NCI-H82 (cell line): ENCODE measurements around the gene CLCN2.

Experiments
- DNase-seq: peaks from one replicate; lab custom pipeline; 2025; lab: John Stamatoyannopoulos, UW

Gene CLCN2

DNA sequence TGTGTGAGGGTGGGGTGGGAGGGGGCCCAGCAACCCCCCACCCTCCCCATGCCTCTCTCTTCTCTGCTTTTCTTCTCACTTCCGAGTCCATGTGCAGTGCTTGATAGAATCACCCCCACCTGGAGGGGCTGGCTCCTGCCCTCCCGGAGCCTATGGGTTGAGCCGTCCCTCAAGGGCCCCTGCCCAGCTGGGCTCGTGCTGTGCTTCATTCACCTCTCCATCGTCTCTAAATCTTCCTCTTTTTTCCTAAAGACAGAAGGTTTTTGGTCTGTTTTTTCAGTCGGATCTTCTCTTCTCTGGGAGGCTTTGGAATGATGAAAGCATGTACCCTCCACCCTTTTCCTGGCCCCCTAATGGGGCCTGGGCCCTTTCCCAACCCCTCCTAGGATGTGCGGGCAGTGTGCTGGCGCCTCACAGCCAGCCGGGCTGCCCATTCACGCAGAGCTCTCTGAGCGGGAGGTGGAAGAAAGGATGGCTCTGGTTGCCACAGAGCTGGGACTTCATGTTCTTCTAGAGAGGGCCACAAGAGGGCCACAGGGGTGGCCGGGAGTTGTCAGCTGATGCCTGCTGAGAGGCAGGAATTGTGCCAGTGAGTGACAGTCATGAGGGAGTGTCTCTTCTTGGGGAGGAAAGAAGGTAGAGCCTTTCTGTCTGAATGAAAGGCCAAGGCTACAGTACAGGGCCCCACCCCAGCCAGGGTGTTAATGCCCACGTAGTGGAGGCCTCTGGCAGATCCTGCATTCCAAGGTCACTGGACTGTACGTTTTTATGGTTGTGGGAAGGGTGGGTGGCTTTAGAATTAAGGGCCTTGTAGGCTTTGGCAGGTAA, 15.9 kb downstream of the CLCN2 start:
- peak; percentile 84 for DNase-seq

DNA sequence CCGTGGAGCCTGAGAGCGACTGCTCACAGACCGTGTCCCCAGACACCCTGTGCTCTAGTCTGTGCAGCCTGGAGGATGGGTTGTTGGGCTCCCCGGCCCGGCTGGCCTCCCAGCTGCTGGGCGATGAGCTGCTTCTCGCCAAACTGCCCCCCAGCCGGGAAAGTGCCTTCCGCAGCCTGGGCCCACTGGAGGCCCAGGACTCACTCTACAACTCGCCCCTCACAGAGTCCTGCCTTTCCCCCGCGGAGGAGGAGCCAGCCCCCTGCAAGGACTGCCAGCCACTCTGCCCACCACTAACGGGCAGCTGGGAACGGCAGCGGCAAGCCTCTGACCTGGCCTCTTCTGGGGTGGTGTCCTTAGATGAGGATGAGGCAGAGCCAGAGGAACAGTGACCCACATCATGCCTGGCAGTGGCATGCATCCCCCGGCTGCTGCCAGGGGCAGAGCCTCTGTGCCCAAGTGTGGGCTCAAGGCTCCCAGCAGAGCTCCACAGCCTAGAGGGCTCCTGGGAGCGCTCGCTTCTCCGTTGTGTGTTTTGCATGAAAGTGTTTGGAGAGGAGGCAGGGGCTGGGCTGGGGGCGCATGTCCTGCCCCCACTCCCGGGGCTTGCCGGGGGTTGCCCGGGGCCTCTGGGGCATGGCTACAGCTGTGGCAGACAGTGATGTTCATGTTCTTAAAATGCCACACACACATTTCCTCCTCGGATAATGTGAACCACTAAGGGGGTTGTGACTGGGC, 16.7 kb downstream of the CLCN2 start:
- no peak for DNase-seq

DNA sequence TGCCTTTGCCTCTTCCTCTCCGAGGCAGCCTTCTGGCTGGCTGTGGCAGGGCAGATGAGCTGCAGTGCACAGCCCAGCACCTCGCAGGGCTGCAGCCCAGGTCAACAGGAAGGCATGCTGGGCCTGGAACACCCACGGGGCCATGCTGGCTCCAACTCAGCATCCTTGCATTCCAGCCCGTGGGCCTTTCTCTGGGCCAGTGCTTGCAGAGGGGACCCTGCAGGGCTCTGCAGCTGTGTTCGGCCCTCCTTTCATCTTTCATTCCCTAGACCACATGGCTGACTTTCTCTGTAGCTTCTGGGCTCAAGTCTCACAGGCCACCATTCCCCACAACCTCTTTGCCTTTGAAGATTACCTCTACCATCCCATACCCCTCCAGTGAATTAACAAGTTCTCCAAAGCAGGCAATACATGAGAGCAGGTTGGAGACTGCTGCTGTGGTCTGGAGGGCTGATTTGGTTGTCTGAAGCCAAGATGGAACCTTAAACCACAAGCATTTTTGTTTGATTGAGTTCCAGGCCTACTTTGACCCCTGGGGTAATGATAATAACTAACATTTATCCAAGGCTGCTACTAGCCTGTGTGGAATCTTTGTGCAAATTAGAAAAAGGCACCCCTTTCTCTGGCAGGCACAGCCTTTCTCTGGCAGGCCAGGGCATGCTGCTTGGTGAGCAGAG, 18.1 kb downstream of the CLCN2 start:
- no peak for DNase-seq

DNA sequence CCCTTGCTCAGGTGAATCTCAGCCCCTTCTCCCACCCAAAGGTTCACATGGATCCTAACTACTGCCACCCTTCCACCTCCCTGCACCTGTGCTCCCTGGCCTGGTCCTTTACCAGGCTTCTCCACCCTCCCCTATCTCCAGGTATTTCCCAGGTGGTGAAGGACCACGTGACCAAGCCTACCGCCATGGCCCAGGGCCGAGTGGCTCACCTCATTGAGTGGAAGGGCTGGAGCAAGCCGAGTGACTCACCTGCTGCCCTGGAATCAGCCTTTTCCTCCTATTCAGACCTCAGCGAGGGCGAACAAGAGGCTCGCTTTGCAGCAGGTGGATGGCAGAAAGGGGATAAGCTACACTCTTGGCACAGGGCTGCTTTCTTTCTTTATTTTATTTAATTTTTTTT, 19.5 kb downstream of the CLCN2 start:
- DNase-seq = no peak

DNA sequence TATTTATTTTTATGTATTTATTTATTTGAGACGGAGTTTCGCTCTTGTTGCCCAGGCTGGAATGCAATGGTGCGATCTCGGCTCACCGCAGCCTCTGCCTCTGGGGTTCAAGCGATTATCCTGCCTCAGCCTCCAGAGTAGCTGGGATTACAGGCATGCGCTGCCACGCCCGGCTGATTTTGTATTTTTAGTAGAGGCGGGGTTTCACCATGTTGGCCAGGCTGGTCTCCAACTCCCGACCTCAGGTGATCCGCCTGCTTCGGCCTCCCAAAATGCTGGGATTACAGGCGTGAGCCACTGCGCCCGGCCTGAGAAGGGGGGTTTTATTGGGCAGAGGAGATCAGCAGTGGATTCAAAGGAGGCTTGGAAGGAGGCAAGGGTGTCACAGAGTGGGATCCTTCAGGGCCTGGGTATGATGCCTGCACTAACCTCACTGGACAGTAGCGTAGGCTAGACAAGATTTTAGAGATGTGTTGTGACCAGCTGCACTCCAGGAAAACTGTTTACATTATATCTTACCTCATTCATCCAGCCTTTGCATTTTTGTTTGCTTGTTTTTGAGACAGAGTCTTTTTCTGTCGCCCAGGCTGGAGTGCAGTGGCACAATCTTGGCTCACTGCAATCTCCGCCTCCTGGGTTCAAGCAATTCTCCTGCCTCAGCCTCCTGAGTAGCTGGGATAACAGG, 21.8 kb downstream of the CLCN2 start:
- DNase-seq = peak; percentile 58

DNA sequence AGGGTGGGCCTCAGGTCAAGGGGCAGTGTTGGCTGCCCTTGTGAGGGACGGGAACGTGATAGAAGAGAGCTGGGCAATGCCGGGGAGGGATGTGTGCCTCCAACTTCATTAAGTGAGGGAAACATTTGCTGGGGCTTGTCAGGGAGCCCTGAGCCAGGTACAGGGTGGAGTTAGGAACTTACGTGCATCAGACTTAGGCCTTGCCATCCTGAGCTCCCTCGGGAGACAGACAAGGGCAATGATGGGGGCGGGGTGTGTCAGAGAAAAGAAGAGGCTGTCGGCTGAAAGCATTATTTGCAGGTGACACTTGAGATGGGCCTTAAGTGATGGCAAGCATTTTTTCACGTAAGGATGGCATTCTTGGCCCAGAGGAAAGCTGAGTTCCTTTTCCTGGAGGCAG, 22.4 kb downstream of the CLCN2 start:
- DNase-seq = peak; percentile 66

DNA sequence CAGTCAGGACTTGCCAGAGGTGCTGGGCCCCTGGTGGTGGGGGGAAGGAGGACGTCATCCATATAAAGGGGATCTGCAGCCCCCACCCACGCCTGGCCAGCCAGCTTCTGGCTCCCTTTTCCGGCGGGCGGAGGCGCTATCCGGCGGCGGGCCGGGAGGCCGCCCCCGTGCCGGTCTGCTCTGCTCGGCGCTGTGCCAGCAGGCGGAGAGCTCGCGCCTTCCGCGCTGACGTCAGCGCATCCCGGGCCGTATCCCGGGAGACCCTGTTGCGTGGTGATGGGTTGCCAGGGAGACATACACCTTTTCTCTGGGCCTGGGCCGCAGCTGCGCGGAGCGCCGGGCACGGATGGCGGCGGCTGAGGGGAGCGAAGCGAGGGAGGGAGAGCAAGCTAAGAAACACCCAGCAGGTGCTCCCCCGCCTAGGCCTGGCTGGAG, 22.9 kb downstream of the CLCN2 start:
- DNase-seq = peak; percentile 91

DNA sequence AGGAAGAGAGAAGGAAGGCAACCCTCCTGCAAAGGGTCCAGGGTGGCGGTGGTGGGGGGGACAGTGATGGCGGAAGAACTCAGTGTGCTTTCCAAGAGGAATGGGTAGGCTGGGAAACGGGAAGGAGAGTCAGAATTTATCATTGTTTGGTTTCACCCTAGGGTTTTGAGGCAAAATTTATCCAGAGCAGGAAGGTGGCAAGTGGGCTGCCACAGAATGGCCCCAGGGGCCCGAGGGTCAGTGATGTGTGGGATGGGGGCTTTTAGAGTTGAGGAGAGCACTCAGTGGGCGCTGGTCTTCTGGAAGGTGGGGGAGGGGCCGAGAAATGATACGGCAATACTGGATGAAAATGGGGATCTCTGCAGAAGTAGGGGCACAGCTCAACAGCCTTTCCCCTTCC, 23.4 kb downstream of the CLCN2 start:
- no peak for DNase-seq

DNA sequence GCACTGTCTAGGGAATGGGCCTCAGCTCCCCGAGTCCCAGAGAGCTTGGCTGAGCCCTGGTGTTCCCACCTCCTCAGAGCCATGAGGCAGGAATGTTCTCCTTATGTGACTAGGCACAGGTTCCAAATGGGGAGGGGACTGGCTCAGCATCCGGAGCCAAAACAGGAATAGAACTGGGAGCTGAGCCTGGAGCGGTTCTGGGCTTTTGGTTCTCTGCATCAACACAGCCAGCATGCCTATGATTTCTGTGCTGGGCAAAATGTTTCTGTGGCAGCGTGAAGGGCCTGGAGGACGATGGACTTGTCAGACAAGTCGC, 24.0 kb downstream of the CLCN2 start, which contains the start of gene FAM131A:
Gene FAM131A, plus strand, starts transcription at position 202 of the 316 bp plus-strand sequence. Its CDS starts 31 bp downstream, at position 233.
- no peak for DNase-seq

DNA sequence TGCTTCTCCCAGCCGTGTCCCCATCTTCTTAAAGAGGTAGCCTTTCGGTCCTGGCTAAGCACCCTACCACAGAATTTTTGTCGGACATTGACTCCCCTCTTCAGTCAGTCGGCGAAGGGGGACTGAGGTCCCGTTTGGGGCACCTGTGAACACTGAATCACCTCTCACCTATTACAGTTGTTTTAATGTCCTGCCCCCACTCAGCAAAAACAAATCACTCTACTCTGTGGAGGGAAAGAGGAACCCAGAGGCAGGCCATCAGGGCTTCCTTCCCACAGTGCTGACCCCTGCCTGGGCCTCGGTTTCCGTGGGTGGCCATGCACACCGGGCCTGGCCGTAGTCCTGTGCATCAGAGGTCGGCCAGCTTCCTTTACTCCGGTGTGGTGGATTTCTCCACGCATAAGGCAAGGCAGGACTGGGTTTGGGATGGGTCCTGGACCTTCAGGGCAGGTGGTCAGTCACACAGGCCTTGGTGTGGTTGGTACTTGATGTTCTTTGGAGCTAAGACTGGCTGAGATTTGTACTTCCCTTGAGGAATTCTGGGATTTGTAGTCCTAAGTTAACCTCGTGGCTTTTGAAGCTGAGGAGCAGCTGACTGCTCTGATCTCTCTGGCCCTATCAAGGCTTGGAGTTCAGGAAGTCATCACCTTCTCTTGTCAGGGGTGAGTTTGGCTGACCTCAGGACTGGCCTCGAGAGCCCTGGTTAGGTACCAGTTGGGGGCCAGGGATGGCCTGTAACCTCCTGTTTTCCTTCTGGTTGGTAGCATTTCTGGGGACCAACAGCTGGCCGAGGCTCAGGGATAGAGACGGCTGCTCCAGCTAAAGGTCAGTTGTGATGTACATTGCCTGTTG, 24.6 kb downstream of the CLCN2 start:
- peak; percentile 87 for DNase-seq

DNA sequence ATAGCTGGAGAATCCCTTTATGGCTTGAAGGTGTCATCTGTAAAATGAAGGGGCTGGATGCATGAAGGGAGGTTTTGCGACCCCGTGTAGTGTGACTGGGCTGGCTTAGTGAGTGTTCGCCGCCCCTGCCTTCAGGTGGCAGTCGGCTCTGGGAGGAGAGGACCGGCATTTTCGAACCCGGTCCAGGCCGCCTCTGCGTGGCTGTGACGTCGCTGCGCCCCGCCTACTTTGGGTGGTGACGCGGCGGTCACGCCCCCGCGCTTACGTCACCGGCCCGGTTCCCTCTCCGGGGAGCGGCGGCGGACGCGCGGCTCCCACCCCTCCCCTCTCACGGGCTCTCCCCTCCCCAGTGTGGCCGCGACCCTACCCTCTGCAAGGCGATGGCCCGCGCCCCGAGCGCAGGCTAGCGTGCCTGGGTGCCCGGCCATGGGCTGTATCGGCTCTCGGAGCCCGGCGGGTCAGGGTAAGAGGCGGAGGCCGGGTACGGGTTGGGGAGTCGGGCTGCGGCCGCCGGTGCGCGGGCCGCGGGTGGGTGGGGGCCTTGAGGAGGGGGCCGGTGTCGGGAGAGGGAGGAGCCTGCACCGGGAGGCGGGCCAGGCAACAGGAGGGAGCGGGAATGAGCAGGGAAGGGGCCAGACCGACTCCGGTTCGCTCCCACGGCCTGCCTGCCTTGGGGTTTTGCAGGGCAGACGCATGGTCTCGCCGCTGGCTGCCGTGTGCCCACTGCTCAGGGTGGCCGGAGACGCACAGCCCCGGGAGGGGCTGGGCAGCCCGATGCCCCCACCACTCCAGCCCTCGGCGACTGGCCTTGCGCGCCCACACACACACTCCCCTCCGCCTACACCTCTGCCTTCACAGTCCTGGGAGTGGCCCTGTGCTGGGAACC, 25.5 kb downstream of the CLCN2 start:
- DNase-seq = peak; percentile 94

DNA sequence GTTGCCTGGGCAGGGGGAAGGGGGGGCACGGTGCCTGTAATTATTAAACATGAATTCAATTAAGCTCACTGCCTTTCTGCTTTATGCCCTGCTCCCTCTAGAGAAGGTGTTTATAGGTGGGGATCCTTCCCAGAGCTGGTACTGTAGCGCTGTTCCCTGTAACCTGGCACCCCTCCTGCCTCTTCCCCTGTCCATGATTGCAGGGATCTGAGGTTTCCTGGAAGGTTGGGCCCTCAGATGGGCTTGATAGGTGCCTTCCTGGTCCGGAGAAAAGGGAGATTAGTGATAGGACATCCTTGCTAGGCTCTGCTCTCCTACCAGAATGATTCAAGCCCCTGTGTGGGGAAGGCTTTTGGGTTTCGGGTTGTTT, 26.1 kb downstream of the CLCN2 start:
- DNase-seq = no peak

DNA sequence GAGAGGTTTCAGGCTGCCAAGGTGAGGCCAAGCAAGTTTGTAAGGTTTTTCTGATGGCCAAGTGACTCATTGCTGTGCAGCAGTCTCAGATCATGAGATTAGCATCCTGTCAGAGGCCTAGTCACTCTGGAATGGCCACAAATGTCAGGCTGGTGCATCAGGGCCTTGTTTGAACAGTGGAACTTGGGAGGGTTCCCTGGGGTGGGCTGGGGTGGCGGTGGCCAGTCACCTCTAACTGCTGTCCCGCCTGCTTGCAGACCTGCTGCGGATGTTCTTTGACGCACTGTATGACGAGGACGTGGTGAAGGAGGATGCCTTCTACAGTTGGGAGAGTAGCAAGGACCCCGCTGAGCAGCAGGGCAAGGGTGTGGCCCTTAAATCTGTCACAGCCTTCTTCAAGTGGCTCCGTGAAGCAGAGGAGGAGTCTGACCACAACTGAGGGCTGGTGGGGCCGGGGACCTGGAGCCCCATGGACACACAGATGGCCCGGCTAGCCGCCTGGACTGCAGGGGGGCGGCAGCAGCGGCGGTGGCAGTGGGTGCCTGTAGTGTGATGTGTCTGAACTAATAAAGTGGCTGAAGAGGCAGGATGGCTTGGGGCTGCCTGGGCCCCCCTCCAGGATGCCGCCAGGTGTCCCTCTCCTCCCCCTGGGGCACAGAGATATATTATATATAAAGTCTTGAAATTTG, 26.8 kb downstream of the CLCN2 start:
- DNase-seq = no peak

DNA sequence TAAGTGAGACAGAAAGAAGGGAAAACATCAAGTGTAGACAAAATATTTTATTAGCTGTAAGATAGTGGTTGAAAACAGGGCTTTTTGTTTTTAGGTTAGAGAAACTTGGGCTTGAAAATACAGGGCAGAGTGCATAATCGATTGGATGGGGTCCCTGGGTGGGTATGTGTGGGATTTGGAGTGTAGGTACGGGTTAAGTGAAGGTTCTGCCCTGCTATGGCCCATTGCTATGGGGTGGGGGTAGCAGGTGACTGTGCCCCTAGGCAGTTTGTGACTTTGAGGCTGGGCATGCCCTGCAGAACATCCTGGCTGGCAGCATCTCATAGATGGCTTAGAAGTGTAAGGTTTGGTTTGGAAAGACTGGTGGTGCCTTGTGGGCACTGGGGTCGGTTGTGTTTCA, 27.7 kb downstream of the CLCN2 start:
- no peak for DNase-seq

DNA sequence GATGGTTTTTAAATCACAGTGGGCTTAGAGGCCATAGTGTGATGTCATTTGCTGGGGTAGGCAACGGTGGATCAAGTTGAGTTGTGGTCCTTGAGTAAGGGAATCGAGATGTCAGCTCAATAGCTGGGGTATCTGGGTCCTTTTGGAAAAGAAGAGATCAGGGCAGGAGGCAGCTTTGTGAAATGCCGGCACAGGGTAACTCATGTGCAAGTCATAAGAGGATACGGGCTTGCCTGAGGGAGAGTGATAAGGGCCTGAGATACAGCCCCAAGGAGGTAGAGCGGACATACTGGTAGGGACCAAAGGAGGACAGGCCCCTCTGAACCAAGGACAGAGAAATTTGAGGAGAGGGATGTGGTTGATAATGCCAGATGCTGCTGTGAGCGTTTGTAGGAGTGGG, 28.2 kb downstream of the CLCN2 start:
- DNase-seq = no peak

DNA sequence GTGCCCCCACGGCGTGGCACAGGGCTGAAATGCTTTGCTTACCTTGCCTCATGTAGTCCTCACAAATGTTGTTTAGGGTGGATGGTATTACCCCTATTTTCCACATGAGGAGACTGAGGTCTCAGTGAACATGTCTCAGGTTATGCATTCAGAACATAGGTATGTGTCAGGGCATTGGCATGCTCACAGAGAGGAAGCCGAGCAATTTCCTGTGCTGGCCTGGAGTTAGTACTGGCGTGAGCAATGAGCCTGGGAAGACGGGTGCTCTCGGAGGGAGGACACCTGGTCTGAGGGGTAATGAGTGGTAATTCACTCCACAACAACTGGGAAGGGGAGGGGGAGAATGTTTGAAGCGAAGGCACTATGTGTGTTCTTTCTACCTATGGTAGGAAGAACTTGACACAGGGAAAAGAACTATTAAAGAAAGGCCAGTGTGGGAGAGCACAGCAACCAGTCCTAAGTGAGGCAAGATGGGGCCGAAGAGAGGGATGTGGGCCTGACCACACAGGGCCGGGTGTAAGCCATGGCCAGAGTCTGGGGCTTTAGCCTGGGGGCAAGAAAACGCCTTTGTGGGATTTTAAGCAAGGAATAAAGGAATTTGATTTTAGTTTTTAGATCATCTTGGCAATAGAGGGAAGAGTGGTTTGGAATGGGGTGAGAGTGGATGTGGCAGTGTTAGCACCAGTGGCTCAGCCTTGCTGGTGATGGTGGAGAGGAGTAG, 28.9 kb downstream of the CLCN2 start:
- no peak for DNase-seq

DNA sequence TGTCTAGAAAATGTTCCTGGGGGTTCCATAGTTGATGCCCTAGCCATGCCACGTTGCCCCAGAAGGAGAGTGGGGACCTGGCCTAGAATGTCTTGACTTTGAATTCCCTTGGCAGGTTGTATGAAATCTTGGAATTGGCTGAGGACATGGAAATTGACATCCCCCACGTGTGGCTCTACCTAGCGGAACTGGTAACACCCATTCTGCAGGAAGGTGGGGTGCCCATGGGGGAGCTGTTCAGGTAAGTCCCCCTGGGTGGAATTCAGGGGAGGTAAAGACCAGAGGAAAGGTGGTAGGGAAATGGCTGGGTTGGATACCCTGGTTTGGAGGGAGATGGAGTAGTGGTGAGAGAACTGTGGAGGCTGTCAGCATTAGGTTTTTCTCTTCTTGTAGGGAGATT, 32.9 kb downstream of the CLCN2 start:
- no peak for DNase-seq

DNA sequence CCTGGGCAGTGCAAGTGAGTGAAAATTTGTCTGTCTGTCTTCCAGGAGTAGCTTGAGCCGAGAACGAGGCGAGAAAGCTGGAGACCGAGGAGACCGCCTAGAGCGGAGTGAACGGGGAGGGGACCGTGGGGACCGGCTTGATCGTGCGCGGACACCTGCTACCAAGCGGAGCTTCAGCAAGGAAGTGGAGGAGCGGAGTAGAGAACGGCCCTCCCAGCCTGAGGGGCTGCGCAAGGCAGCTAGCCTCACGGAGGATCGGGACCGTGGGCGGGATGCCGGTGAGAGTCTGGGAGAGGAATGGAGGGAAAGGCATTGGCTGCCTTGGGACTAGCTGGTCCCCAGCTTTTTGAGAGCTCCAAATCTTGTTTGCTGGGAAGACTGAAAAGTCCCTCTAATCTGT, 34.2 kb downstream of the CLCN2 start:
- no peak for DNase-seq

DNA sequence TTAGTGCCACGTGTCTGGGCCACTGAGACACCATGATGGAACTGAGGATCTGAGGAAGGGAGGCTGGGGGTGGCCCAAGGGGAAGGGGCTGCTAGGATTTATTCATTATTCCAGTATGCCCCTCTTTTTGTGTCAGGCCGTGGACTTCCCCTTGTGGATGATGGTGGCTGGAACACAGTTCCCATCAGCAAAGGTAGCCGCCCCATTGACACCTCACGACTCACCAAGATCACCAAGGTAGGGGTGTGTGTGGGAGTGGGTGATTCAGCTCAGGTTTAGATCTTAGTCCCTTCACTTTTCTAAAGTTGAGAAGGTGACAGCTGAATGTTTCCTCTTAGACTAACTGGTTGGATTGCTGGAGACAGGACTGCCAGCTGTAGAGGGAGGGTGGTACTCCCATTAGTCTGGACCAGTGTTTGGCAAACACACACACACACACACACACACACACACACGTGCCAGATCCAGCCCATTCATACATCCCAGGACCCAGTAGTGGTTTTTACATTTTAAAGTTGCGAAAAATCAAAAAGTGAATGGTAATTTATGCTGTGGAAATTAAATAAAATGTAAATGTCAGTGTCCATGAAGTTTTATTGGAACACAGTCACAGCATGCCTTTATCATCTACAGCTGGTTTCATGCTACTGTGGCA, 35.6 kb downstream of the CLCN2 start:
- DNase-seq = no peak
